Raji (cell line): Measurements from ENCODE around the gene SLC3A2.

Experiments used
- POLR2A ChIP-seq: IDR thresholded peaks from 2 replicates; pipeline ENCODE4 v1.6.1; 2011; ENCODE audit warnings: low read depth, low read length, control low read depth; ENCODE audit not compliant: insufficient read depth

The SLC3A2 gene

DNA sequence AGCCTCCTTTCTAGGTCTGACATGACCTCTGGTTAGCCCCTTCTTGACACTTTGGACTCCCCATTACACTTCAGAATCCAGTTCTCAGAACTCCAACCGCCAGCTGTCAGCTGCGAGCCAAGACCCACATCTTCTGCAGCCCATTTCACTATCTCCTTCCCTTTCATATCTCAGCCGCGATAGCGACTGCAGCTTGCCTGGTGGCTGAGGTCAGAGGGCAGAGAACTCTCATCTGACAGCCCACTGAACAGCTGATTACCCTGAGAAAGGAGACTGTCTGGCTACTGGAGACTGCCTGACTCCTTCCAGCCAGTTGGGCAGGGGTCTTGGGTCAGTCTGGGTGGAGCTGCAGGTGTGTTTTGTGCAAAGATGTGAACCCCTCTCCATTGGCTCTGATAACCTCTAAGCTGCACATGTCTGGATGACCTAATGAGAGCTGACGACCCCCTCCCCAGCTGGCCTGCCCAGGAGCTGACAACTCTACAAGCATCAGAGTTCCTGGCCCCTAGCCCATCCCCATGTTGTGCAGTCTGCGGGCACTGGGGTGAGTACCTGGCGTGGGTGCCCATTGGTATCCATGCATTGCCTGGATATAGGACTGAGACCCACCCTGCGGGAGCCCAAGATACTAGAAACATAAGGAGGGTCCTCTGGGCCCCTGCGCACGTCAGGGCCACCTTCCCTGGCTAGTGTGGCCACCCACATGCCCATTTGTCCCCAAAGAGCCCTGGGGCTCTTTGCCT lies 39.4 kb downstream of the SLC3A2 start:
- TF ChIP-seq POLR2A = no peak

- no peak for TF ChIP-seq POLR2A
These were observed 40.5 kb downstream of the SLC3A2 start, which contains the start of gene CHRM1 for GRCh38 chr11:62921201-62921572. Gene CHRM1 (minus strand): TSS chr11:62921363. CDS start chr11:62911100, 10,263 bp downstream.

GRCh38 chr11:62921573-62922188 lies 41.0 kb downstream of the SLC3A2 start:
- TF ChIP-seq POLR2A = no peak

DNA sequence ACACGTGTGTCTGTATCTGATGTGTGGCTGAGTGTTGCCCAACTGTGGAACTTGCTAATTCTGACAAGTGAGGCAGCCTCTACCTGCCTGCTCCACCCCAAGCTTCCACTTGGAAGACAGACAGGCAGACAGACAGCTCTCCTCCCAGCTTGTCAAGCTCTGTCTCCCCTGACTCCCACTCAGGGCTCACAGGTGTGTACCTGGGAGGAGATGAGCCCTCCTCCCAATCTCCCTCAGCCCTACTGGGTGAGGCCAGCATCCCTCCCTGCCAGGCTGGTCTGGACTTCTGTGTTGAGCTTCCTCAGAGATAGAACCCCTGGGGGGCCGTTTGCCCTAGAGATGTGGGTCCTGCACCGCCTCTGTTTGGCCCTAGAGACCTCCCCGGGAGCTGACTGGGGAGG lies 41.5 kb downstream of the SLC3A2 start:
- TF ChIP-seq POLR2A = no peak

GRCh38 chr11:62922653-62923431 lies 42.1 kb downstream of the SLC3A2 start:
- no peak for TF ChIP-seq POLR2A

DNA sequence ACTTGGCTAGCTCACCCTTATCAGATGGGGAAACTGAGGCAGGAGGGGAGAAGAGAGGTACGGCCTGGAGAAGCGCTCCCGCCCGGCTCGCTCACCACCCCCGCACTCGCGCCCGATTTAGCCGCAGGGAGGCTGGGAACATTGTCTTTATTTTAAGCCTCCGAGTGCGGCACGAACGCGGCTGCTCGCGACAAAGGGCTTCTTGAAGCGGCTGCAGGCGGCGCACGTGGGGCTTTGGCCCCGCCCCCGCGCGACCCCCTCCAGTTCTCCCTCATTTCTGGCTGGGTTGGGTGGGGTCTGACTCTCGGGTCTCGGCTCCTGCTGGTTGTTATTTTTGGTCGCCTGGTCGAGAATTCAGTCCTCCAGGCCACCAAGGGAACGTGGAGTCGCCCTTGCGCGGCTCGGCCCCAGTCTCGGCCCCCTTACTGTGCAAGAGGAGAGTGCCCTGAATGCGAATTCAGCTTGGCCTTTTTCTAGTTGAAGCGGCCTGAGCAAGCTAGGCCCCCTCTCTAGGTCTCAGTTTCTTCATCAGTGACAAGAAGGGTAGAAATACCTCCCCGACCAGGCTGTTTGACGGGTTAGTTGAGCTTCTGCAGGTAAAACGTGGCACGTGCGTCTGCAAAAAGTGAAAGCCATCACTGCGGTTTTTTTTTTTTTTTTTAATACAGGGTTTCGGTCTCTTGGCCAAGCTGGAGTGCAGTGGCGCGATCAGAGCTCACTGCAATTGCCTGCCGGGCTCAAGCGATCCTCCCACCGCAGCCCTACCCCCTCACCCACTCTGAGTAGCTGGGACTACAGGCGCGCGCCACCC lies 43.1 kb downstream of the SLC3A2 start:
- TF ChIP-seq POLR2A = no peak

- TF ChIP-seq POLR2A = no peak
These were observed 44.6 kb downstream of the SLC3A2 start for GRCh38 chr11:62925308-62925707.

- TF ChIP-seq POLR2A = no peak
These were observed 45.3 kb downstream of the SLC3A2 start for GRCh38 chr11:62925745-62926679.

GRCh38 chr11:62926680-62927455 lies 46.2 kb downstream of the SLC3A2 start:
- TF ChIP-seq POLR2A = no peak

DNA sequence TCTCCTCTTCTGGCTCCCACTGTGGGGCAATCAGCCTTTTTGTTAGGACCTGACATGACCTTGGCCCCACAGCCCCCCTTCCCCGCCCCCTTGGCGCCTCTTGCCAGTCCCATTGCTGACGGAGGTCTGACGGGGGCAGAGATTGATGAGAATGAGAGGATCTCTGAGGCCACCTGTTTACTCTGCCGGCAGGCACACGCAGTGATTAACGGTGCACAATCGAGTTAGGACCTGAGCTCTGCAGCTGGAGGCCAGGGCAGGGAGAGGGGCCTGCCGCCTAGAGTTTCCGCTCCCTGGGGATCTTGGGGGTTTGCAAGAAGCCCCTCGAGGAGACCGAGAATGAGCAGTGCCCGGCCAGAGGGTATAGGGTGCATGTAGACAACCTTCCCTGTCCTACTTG lies 47.3 kb downstream of the SLC3A2 start:
- TF ChIP-seq POLR2A = no peak

- TF ChIP-seq POLR2A = no peak
These were observed 49.5 kb downstream of the SLC3A2 start for GRCh38 chr11:62930157-62930556.

DNA sequence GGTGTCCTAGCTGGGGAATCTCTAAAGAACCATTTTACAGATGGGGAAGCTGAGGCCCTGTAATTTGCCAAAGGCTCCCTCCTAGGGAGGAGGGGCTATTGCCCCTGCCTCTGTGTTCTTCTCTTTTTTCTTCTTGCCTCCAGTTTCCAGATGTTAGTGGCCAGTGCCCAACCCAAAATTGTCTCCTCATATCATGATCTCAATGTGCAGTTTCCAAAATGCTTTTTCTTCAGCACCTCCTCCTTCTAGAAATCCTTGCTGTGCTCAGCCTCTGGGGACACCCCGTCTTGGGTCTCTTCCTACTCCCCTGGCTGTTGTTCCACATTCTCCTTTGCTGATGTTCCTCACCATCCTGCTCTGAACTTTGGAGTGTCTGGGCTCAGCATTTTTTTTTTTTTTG lies 50.0 kb downstream of the SLC3A2 start:
- no peak for TF ChIP-seq POLR2A
